GM19099 (cell line): Measurements from ENCODE around the gene OPALIN.

Experiments used
- POLR2A ChIP-seq: IDR thresholded peaks from 3 replicates; pipeline ENCODE4 v1.6.1; 2011; ENCODE audit warnings: low read depth; ENCODE audit not compliant: insufficient read length; ENCODE audit errors: extremely low read depth

The OPALIN gene

DNA sequence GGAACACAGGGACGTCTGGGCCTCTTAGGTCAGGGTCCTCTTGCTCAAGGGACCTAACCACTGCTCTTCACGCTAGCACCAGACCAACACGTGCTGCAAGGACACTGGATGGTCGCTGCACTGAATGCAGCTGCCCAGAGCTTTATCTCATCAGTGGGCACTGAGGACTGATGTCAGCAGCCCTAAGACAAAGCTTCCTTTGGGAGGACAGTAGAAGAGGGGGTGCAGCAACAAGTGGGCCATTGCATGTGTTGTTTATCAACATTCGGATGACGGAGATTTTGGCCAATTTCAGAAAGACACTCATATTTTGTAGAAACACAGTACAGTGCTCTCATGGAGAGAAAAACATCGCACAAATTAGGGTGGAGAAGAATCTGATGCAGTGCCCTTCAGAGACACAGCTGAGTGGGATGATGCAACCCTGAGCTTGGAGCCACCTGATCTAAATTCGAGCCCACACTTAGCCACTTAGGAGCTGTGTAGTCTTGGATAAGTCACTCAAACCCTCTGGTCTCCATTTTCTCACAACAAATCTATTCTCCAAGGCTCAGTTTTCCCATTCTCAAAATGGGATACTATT, 1.7 kb downstream of the OPALIN start:
- TF ChIP-seq POLR2A = no peak

DNA sequence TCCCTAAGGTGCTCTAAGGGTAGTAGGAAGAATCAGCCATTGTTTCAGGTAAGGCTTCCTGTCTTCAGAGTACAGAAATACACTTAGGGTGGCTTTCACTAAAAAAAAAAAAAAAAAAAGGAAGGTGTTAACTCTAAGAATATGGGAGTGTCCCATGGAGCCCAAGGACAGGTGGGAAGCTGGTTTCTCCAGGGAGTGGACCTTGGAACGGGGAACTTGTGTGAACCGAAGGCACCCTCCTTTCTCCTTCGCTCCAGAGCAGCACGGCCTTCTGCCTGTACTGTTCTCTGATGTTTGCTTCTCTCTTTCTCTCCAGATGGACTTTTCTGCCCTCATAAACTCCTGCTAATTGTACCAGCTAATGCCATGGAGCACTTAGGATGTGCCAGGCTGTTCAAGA, 6.2 kb downstream of the OPALIN start:
- TF ChIP-seq POLR2A = no peak

DNA sequence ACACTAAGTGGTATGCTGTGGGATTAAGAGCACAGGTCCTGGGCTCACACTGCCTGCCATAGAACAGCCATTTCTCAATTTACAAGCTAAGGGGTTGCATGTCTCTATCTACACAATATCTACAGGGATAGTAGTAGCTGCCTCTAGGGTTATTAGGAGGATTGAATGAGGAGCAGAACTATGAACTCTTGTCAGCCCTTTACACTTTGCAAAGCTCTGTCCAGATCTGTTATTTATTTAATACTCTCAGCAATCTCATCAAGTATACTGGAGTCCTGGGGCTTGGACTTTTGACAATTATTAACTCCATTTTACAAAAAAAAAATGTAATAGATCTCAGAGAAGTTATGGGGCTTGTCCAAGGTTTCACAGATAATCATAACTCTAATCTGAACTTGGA, 6.8 kb downstream of the OPALIN start:
- no peak for TF ChIP-seq POLR2A

DNA sequence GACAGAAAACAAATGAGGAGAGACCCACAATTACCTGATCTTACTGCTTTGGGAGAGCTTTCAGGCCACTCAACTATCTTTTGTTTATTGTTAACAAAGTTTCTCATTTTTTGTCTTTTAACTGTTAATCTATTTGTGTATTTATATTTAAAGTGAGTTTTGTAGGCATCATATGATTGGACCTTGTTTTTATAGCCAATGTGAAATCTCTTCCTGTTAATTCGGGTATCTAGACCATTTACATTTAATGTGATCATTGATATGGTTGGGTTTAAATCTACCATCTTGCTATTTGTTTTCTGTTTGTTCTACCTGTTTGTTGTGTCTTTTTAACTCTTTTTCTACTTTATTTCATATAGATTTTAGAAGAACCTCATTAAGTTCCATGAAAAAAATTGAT, 12.5 kb downstream of the OPALIN start:
- TF ChIP-seq POLR2A = no peak

DNA sequence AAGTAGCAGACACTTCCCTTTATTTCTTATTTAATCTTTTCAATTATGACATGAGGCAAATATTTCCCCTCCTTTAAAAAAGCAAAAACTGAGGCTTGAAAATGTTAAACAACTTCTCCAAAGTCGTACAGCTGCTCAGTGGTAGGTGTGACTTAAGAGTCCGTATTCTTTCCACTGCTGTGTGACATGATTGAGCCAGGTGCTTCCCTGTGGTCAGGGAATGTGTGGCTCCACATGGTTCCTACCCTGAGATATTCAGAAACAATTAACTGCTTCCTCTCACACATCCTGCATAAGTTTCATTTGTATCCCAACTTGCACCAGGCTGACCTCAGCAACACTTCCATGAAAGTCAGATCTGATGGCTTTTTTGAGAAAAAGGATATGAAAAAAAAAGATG, 13.6 kb downstream of the OPALIN start:
- no peak for TF ChIP-seq POLR2A

DNA sequence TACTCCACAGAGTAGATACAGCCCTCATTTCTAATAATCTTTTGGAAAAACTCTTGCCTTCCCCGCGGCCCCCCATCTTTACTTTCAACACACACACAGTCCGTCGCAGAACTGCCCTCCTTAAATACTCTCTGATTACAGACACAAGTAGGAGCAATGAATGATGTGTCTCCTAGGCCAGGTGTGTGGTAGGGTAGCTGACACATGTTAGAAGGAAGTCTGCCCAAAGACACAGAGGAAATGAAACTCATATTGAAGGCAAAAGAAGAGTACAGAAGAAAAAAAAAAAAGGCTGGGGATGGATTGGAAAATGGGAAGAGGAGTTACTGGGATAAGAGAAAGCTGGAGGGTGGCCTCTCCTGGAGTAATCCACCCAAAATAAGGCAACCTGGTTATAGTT, 14.6 kb downstream of the OPALIN start:
- TF ChIP-seq POLR2A = no peak

DNA sequence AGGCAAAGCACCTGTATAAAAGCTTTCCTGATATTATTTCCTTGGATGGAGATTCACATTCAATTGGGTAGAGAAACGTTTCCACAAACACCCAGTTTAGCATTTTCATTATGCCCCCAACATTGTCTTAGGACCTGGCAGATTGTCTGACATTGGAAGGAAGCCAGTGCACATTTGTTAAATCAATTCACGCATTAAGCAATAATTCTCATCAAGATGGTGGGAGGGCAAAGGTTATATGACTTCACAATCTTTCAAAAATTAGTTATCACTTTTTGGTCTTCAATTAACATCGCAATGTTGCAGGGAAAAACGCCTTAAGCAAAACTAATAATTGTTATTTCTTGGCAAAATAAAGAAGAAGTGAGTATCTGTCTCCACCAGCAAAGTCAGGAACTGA, 16.4 kb downstream of the OPALIN start:
- no peak for TF ChIP-seq POLR2A

DNA sequence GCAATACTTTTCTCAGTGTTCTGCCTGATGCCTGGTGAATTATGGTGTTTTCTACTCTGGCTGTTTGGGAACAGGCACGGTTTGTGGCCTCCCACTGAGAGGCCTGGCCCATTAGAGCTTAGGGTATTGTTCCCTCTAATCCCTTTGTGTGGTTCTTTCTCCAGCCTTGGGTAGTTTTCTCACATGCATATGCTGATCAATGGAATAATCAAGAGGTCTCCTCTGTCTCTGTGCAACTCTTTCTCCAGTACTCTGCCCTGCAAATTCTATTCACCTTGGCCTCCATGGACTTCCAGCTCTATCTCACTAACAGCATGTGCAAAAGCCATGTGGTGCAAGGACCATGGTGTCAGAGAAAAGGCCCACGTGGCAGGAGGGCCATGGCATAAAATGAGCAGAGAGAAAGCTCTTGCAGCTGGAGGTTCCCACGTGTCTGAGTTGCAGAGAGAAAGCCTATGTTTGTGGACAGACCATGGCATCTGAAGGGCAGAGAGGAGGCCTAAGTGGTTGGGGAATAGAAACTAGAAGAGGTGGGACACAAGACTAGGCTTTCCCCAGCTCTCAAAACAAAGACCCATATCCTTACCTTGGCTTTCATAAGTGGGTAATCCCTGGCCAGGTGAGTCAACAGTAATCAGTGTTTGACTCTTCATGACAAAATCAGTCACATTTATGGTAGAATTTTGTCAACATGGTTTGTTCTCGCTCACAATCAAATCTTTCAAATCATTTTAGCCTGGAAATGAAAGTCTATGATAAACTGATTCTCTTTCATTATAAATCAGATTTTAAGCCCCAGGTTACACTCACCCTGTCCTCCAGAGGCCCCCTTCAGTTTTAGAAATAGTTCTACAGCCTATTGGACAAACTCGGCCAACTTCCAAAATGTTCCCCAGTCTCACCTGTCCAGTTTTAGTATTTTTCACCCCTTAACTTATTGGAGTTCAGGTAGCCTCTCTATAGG, 17.3 kb downstream of the OPALIN start:
- no peak for TF ChIP-seq POLR2A

DNA sequence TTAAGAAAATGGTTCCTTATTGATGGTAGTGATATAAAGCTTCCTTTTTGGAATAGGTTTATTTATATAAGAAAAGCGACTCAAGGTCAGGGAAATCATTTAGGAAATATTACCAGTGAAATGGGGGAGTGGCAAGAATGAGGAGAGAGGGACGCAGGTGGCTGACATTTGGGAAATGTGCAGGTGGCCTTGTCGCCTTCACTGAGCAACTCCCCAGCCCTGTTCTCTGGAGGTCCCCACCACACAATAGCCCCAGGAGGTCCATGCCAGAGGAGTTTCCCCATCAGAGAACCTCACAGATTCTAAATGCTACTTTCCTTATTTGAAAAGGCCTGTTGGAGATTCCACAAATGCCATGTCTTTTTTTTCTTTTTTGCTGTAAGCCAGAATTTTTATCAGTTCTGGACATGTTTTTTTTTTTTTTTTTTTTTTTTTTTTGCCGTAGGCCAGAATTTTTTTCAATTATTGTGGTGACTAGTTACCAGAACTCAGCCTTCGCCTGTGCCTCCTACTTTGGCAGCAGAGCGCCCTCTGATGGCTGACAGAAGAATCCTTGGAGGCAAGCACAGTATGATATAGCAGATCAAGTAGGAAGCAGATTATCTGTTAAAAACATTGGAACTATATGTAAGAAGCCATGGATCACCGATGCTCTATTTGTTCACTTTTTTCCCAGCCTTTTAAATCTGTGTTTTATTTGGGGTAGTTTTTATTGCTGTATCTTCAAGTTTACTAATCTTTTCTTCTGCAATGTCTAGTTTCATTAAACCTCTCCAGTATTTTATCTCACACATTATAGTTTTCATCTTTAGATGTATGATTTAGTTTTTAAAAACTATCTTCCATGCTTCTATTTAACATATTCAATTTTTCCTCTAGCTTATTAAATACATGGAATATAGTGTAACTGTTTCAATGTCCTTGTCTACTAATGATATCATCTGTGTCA, 18.6 kb downstream of the OPALIN start:
- no peak for TF ChIP-seq POLR2A

DNA sequence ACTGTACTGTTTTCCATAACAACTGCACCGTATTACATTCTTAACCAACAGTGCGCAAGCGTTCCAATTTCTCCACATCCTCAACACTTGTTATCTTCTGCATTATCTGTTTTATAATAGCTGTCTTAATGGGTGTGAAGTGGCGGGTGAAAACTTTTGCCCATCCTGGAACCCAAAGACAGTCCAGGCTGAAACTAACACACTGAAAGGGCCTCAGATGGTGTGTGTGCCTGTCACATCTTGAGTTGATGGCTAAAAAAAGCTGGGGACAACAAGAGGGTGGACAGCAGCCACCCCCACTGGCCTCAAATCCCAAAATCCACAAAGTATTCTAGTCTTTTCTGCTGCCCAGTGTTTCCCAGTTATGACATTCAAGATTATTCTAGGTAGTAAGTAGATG, 19.4 kb downstream of the OPALIN start:
- no peak for TF ChIP-seq POLR2A

DNA sequence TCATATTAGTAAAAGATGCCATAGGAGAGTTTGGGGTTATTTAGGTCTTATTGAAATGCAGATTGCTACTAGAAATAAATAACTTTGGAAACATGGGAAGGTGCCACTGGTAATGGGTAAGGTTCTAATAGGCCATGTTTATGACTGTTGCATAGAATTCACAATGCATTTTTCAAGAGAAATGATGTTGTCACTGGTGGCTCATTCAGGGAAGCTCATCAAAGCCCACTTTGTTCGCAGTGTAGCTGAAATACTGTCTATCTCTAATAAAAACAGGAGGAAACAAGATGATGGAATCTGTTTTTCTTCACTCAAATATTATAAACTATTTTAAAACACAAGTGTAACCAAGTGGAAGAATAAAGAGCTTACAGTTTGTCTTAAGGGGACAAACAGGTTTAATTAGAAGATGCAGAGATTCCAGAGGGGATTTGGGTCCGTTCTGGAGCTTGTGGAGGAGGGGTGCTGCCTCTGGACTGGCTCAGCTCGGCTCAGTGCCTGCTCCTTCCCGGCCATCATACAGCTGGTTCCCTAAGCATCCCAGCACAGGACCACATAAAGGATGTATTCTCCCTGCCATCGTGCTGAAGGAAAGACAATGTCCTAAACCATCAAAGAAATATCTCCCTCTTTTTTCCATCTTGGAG, 20.4 kb downstream of the OPALIN start:
- TF ChIP-seq POLR2A = no peak

DNA sequence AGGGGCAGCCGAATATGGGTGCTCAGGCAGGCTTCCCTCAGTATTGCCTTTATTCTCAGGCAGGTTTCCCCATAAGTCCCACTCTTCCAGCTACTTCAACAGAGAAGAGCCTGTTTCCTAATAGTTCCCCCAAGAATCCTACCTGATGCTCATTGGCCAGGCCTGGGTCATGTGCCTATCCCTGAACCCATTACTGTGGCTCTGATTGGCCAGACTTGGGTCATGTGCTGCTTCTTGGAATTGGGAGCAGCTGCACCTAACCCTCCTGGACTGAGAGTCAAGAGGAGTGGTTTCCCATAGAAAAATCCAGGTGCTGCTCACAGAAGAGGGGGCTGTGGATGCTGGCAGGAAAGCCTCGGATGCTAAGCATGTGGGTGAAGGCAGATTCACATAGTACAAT, 21.7 kb downstream of the OPALIN start:
- no peak for TF ChIP-seq POLR2A

DNA sequence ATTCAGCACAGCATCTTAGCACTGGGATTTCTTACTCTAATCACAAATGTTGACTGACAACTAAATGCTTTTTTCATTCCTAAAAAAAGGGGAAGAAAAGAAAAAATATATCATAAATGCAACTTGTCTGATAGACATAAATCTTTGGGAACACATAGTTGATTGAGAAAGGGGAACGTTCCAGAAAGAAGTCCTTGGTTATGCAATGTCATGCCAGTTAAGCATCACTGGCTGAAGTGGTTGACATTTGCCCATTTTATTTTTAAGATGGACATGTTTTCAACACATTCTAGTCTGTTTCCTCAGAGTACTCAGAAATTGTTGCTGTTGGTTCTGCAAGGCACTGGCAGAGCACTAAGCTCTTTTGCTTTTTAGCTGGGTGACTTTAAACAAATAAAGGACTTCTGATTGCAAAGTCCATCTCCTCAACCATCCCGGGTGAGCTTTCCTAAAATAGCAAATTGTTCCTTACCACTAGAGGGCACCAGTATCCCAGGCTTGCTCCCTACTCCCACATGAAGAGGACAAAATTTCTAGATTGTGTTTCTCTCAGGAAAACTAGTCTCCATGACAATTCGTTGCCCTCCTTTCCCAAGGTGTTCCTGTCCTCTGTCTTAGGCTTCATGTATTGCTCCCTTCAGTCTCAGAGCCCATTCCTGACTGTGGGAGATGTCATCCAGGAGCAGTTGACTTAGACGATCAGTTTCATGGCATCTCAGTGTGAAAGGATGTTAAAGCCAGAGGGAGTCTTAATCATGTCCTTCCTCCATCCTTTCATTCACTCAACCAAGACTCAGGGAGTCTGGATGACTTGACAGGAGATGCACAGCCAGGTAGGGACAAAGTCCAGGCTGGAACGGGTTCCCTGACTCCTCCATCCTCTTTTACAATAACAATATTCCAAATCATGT, 23.9 kb downstream of the OPALIN start:
- no peak for TF ChIP-seq POLR2A

DNA sequence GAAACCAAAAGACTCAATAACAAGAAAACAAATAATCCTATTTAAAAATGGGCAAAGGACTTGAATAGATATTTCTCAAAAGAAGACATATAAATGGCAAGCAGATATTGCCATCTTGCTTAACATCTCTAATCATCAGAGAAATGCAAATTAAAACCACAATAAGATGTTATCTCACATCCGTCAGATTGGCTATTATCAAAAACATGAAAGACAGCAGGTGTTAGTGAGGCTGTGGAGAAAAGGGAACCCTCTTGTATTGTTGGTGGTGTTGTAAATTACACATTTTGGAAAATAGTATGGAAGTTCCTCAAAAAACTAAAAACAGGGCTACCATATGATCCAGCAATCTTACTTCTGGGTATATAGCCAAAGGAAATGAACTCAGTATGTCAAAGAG, 25.7 kb downstream of the OPALIN start:
- no peak for TF ChIP-seq POLR2A
